GM12873 (cell line): ENCODE data around the gene CLASP2.

Experiments used
- CTCF ChIP-seq: IDR thresholded peaks from 2 replicates; pipeline ENCODE4 v1.5.1; 2012; ENCODE audit warnings: low read depth, mild to moderate bottlenecking, moderate library complexity, low read length, control low read depth; ENCODE audit not compliant: insufficient read depth; ENCODE audit errors: missing control alignments

Gene CLASP2

GRCh38 chr3:33648793-33649192, 69.3 kb downstream of the CLASP2 start:
- TF ChIP-seq CTCF = no peak

- TF ChIP-seq CTCF = no peak
These were observed 71.6 kb downstream of the CLASP2 start for GRCh38 chr3:33646406-33646805.

GRCh38 chr3:33645060-33645647, 72.9 kb downstream of the CLASP2 start:
- TF ChIP-seq CTCF = no peak

GRCh38 chr3:33644582-33644981, 73.5 kb downstream of the CLASP2 start:
- no peak for TF ChIP-seq CTCF

GRCh38 chr3:33642806-33643205, 75.2 kb downstream of the CLASP2 start:
- TF ChIP-seq CTCF = no peak

GRCh38 chr3:33639889-33640288, 78.2 kb downstream of the CLASP2 start:
- TF ChIP-seq CTCF = no peak

- TF ChIP-seq CTCF = no peak
These were observed 80.6 kb downstream of the CLASP2 start for GRCh38 chr3:33637482-33637881.
